ENCODE results near the gene CCDC146.
A peak's percentile ranks its signal among the peaks of the same experiment; 100 is the strongest.

Gene CCDC146

GRCh38 chr7:77295549-77295948 lies 173.1 kb downstream of the CCDC146 start:
- no peak for DNase-seq

DNA sequence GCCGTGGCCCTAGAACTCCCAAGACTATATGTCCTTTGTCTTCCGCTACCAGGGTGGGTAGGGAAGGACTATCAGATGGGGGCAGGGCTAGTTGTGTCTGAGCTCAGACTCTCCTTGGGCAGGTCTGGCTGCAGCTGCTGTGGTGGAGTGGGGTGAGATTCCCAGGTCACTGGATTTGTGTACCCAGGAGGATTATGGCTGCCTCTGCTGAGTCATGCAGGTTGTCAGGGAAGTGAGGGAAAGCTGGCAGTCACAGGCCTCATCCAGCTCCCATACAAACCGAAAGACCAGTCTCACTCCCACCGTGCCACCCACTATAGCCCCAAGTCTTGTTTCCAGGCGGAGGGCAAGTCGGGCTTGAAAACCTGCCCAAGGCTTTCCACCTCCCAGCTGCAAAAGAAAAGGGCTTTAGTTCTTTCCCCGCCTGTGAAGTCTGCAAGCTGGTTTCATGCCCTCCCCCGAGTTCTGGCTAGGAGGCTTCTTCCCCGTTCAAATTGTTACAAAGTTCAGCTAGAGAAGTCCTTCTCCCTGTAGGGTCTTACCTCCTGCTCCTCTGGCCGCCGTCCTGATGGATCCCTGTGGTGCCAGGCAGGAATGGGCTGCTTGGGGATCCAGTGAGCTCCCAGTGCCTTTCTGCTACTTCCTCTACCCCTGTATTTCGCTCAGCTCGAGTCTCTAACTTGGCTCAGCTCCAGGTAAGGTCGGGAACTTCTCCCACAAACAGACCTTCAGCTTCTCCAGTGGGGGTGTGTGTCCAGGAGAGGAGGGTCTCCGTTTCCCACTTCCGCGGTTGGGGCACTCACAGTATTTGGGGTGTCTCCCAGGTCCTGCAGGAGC lies 184.0 kb downstream of the CCDC146 start:
- no peak for DNase-seq

DNA sequence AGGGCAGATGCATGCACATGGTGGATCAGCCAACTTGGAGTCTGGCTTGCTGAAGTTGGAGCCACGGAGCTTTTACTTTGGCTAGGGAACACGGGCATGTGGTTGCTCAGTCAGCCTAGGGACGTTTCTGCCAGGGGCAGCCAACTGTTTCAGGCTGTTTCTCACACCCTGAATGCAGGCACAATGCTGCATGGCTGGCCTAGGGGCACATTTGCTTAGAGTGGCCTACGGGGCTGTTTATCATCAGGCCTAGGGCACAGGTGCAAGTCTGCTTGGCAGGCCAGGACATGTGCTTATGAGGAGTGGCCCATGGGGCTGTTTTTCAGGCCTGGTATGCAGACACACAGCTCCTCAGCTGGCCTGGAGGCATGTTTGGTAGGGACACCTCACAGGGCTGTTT lies 186.4 kb downstream of the CCDC146 start:
- no peak for DNase-seq

GRCh38 chr7:77309714-77310220 lies 187.4 kb downstream of the CCDC146 start:
- DNase-seq = no peak

DNA sequence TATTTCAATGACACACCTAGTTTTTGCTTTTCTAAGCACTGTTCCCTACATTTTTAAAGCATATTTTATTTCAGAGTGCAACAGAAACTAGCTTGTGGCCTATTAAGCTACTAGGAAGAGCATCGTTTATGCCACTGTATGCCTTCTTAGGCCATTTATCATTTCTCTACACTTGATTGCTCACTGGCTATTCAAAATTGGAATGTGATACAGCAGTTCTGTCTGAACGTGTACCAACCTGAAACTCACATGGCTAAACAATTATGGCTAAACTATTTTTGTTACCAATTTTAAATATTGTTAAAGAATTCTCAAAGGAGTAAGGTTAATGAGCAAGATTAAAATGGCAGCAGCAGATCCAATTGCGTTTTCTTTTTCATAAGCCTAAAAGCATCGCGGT lies 188.6 kb downstream of the CCDC146 start:
- DNase-seq = no peak

GRCh38 chr7:77313085-77313484 lies 190.7 kb downstream of the CCDC146 start:
- DNase-seq = no peak

DNA sequence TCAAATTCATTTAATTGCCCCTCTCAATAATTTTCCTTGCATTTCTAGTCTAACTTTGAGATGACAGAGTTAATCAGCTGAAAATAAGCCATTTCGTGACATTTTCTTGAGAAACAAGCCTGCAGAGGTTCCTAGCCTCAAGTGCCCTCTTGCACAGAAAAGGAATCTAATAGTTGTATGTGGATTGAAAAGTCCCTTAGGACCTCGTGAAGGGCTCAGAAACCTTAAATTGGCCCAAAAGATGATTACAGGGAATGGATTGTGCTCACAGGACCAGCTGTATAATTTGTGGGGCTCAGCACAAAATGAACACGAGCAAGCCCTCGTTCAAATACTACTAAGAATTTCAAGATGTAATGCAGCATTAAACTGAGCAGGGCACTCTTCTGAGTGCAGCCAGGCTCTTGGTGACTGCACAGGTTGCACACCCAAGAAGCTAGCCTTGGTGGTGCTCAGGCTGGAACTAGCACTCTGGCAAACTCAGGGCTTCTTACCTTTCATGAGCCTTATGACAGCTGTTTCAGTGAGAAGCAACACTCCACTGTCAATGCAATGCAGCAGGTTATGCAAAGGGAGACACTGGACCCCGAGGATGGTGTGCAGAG lies 191.6 kb downstream of the CCDC146 start:
- DNase-seq = no peak

DNA sequence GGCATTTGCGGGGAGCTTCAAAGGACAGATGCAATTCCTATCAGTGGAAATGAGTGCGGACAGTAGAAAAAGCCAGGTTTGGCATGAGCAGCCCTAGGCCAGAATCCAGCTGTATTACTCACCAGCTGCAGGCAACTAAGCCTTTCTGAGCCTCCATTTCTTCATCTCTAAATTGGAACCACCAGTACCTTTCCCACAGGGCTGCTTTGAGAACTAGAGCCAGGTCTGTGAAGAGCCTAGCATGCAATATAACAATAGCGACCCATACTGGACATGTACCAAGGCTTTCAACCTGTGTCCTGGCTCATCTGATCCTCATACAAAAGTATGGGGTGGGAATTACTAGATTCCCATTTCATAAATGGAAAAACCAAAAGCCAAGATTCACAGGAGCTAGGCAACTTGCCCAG lies 192.8 kb downstream of the CCDC146 start:
- DNase-seq = no peak

- DNase-seq = no peak
Observed at GRCh38 chr7:77316219-77316978, 194.0 kb downstream of the CCDC146 start.

DNA sequence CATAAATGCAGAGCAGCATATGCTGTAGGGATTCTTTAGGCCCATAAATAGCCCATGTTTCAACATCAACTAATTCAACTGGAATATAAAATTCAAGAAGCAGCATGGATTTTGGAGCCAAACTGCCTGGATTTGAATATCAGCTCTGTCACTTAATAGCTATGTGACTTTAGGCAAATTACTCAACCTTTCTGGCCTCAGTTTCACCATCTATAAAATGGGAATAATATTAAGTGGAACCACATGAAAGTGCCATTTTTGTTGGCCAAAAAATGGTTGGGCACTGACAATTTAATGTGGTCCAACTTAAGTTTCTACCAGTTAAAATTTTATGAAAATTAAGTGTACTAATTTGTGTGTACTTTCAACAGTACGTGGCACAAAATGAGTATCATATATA lies 195.6 kb downstream of the CCDC146 start:
- no peak for DNase-seq

DNA sequence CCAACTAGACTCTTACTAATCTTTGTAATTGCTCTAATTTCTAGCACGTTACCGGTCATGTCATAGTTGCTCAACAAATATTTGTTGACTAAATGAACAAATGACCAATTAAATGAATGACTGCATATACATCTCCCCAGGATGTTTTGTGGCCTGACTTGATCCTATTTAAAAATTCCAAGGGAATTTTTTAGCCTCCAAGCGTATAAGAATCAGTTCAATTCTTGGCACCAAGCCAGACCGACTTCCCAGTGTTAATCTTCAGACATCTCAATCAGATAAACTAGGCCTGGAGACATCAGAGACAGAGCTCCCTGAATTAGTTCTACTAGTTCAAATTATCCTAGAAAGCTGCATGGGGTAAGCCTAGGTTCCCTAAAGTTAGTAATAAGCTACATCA lies 197.7 kb downstream of the CCDC146 start:
- DNase-seq = no peak

GRCh38 chr7:77320714-77321113 lies 198.3 kb downstream of the CCDC146 start:
- DNase-seq = no peak

DNA sequence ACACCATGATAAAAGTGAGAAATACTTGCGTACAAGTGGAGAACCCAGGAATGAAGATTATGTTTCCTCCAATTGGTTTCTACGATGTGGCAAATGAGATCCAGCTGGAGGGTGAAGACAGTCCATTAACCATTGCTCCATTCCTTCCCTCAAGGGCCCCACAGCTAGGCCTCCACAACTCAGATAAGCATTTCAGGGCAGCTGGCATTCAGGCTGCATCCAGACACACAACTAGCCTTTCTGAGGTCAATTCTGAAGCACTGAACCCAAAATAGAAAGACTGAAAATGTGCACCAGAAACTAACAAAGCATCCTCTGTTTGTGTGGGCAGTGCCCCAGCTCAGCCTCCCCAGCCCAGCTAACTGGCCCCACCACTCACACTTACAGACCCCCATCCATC lies 198.9 kb downstream of the CCDC146 start:
- DNase-seq = no peak

DNA sequence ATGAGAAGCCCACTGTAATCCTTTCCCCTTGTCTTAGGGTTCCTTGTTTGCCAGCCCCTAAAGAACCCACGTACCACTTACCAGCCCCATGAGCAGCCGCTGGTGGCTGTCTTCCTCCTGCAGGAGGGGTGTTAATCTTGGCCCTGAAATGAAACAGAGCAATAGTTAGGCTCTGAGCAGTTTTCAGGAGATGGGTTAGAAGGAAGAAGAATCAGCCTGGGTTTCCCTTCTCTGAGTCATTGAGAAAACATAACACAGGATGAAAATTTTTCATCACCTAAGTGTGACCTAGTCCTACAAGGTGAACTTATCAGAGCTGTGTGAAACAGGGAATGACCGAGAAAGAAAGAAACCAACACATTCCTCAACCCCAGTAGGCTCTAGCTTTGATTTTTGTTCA lies 203.7 kb downstream of the CCDC146 start:
- DNase-seq = no peak

GRCh38 chr7:77327067-77327931 lies 204.9 kb downstream of the CCDC146 start:
- DNase-seq = no peak

- no peak for DNase-seq
Observed at GRCh38 chr7:77327932-77328628, 205.7 kb downstream of the CCDC146 start.

- no peak for DNase-seq
Observed at GRCh38 chr7:77328669-77329068, 206.3 kb downstream of the CCDC146 start.

- DNase-seq = no peak
Observed at GRCh38 chr7:77329466-77330168, 207.2 kb downstream of the CCDC146 start.

DNA sequence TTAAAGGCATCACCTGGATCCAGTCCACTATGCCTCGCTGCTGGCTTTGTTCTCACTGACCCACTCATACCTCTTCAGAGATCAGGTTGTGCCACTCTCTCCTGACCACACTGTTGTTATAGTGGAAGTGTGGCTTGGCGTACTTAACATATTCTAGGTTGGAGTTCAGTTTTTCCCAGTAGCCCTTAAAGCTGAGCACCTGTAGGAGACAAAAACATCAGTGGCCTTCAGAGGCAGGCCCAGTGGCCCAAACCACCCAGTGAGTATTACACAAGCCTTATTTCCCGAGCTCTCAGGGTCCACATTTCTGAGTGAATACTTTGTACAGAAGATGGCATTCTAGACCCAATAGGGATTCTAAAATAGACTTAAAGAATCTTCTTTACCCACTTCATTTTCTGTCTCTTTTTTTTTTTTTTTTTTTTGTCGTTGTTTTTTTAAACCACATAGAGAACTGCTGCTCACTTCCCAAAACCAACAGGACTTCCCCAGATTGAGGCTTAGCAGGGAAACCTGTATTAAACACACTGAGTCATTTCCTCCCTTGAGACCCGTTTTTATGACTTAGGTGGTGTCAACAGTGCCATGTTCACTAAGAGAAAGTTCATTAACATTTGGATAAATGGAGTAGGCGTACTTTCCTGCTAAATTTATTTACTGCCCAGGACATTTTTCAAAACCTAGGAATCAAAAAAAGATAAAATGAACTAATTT lies 207.9 kb downstream of the CCDC146 start:
- DNase-seq = no peak

GRCh38 chr7:77331938-77332695 lies 209.7 kb downstream of the CCDC146 start:
- DNase-seq = peak; percentile 29 to 35
